Mesothelial cell of epicardium (in vitro differentiated cells): Measurements from ENCODE around the gene CFAP221. TPM values are rescaled to one million over a fixed set of nuclear protein-coding genes. Genes with fewer than 3 reads are reported as not detected.

Source experiments
- DNase-seq, 2 experiments: peaks; one replicate each; pipeline ENCODE4 v3.0.0; 2021; ENCODE audit warnings: low spot score in 2 of 2; ENCODE audit not compliant: unreplicated experiment in 2 of 2
- H3K27ac Mint-ChIP-seq: 2 replicates; pipeline ENCODE4 v1.8.0; 2021; ENCODE audit warnings: mixed read lengths
- H3K27me3 Mint-ChIP-seq: 2 replicates; pipeline ENCODE4 v1.8.0; 2021; ENCODE audit warnings: low read depth, mixed read lengths
- H3K36me3 Mint-ChIP-seq: 2 replicates; pipeline ENCODE4 v1.8.0; 2021; ENCODE audit warnings: mixed read lengths
- H3K4me1 Mint-ChIP-seq: 2 replicates; pipeline ENCODE4 v1.8.0; 2021; ENCODE audit warnings: mixed read lengths
- H3K4me3 Mint-ChIP-seq: 2 replicates; pipeline ENCODE4 v1.8.0; 2021; ENCODE audit warnings: mild to moderate bottlenecking, moderate library complexity, mixed read lengths
- H3K9me3 Mint-ChIP-seq: 2 replicates; pipeline ENCODE4 v1.8.0; 2021; ENCODE audit warnings: mixed read lengths
- total RNA-seq: library from RNA; stranded (reverse); gene quantifications from 3 replicates; pipeline ENCODE4 v1.2.1, GENCODE V29; 2021
- TF ChIP-seq, protein P1 (sequence below): fragments of 200-600 bp; sonication (generic); IDR thresholded peaks from one replicate; pipeline ENCODE4 v1.5.0; 2021; ENCODE audit warnings: antibody characterized with exemption; ENCODE audit not compliant: unreplicated experiment

CFAP221 gene
- total RNA-seq = 3.5 to 4.6 TPM (median 4.5 TPM) in 3 replicates

DNA sequence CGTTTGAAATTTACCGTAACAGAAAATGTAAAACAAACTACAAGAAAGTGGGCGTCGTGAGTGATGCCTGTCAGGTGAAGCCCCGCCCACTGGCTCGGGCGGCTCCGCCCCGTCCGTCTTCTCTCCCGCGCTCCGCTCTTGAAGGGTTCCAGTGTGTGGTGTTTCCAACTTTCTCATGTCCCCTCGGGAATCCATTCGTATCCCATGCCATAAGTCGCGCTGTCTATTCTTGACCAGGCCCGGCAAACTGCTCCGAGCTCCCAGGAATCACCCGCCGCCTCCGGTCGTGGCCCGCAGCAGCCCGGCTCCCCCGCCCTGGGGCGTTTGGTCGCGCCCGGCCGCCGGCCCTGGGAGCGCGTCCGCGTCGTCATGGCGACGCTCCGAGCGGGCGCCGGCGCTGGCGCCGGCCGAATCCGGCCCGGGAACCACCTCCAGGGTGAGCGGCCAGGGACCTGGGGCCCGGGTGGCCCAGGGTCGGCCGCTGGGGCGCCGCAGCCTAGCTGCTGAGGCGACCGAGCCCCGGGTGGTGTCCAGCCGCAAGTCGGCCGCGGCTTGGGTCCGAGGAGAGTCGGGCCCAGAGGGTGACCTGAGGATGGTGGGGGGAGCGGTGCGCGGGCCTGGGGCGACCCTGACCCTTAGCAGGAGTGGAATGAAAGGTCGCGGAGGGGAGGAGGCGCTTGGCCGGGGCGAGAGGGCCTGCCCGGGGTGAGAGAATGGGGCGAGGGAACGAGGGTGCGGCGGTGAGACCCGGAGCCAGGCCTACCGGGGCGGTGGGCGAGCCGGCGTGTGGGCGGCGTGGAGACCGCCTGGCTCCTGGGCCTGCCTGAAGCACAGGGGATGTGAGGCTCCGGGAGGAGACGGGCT lies at the start of gene CFAP221:
Gene CFAP221 (plus strand): TSS at position 375 of the 864 bp plus-strand sequence. CDS start 1,683 bp downstream, outside the sequence.
- H3K27me3 Mint-ChIP-seq = no peaks in the 10 kb centered on the region
- TF ChIP-seq, protein P1, sequence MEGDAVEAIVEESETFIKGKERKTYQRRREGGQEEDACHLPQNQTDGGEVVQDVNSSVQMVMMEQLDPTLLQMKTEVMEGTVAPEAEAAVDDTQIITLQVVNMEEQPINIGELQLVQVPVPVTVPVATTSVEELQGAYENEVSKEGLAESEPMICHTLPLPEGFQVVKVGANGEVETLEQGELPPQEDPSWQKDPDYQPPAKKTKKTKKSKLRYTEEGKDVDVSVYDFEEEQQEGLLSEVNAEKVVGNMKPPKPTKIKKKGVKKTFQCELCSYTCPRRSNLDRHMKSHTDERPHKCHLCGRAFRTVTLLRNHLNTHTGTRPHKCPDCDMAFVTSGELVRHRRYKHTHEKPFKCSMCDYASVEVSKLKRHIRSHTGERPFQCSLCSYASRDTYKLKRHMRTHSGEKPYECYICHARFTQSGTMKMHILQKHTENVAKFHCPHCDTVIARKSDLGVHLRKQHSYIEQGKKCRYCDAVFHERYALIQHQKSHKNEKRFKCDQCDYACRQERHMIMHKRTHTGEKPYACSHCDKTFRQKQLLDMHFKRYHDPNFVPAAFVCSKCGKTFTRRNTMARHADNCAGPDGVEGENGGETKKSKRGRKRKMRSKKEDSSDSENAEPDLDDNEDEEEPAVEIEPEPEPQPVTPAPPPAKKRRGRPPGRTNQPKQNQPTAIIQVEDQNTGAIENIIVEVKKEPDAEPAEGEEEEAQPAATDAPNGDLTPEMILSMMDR = no peak
- H3K4me3 Mint-ChIP-seq = peak within 1 kb of the TSS; percentile 82
- peak; percentile 66 to 82 for DNase-seq
- H3K4me1 Mint-ChIP-seq = peaks cover 30% of the 10 kb centered on the region
- peak within 1 kb of the TSS; percentile 73 for H3K27ac Mint-ChIP-seq
- peaks cover 7% of the 10 kb centered on the region for H3K9me3 Mint-ChIP-seq
- no peaks in the 10 kb centered on the region for H3K36me3 Mint-ChIP-seq

DNA sequence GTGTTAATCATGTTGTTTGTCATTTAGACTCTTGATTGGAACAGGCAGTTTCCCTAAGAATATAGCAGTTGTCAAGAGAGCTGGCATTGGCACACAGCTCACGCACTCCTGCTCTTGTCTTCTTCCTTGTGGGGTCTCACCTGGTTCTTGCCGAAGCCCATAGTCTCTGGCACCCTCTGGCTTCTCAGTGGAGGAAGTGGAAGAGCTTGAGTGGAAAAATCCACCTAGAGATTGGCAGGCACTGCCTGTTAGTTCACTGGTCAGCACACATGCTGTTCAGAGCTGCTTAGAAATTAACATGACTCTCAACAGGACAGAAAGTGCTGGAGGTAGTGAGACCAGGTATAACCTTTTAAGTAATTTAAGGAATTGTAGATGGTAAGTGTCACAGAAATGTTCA lies 48.3 kb upstream of the CFAP221 start:
- H3K9me3 Mint-ChIP-seq = peaks cover 35% of the 10 kb centered on the region
- peaks cover 1% of the 10 kb centered on the region for H3K36me3 Mint-ChIP-seq
- no peak for DNase-seq
- peaks cover 16% of the 10 kb centered on the region for H3K4me1 Mint-ChIP-seq
- no peak overlapping the region for H3K4me3 Mint-ChIP-seq
- H3K27ac Mint-ChIP-seq = no peak overlapping the region
- H3K27me3 Mint-ChIP-seq = peaks cover 11% of the 10 kb centered on the region
- TF ChIP-seq, protein P1 = no peak

DNA sequence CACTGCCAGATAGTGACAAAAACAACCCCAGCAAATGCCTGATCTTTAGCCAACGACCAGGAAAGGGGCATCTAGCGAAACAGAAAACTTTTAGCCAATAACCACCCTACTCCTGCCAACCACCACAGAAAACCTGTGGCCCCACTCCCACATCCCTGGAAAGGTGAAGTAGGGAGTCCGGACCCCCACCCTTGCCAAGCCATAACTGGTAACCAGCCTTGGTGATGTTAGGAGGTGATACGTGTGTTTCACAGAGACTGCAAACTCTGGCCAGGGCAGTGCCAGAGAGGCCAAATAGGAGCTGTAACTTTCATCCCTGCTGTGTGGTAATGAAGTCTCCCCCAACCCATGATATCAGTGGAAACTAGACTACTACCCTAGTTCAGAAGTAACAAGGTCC lies 47.6 kb upstream of the CFAP221 start:
- TF ChIP-seq, protein P1 = no peak
- DNase-seq = peak in 1 of 2 experiments; percentile 13
- H3K27me3 Mint-ChIP-seq = peaks cover 11% of the 10 kb centered on the region
- H3K36me3 Mint-ChIP-seq = peaks cover 4% of the 10 kb centered on the region
- H3K4me1 Mint-ChIP-seq = peaks cover 12% of the 10 kb centered on the region
- H3K4me3 Mint-ChIP-seq = no peak overlapping the region
- H3K27ac Mint-ChIP-seq = no peak overlapping the region
- peaks cover 41% of the 10 kb centered on the region for H3K9me3 Mint-ChIP-seq

DNA sequence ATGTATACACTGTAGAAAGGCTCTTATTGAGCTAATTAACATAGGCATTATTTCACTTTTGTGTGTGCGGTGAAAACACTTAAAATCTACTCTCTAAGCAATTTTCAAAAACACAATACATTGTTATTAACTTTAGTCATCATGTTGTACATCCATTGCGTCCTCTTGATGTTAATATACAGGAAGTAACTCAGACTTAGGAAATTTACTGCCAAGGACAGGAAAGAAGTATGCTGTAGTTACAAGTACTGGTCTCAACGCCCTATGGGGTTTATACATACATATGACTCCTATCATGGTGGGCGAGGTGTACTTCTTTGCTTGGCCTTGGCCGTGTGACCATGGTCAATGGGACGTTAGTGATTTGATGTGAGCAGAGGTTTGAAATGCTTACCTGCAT lies 35.5 kb upstream of the CFAP221 start:
- H3K27me3 Mint-ChIP-seq = peaks cover 17% of the 10 kb centered on the region
- peaks cover 9% of the 10 kb centered on the region for H3K9me3 Mint-ChIP-seq
- no peak overlapping the region for H3K27ac Mint-ChIP-seq
- H3K4me3 Mint-ChIP-seq = no peak overlapping the region
- H3K4me1 Mint-ChIP-seq = no peaks in the 10 kb centered on the region
- TF ChIP-seq, protein P1 = no peak
- no peak for DNase-seq
- no peaks in the 10 kb centered on the region for H3K36me3 Mint-ChIP-seq

DNA sequence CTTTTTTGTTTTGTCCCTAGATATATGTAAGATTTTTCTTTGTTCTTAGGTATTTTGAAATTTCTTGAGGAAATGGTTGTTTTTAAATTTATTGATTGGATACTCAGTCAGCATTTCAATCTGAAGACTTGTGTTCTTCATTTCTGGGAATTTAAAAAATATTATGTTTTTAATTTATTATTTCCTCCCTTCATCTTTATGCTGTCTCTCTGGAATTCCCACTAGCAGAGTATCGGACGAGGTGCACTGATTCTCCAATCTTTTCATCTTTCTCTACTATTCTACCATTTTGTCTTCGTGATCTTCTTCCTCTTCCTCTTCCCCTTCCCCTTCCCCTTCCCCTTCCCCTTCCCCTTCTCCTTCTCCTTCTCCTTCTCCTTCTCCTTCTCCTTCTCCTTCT lies 32.3 kb upstream of the CFAP221 start:
- H3K9me3 Mint-ChIP-seq = peaks cover 4% of the 10 kb centered on the region
- H3K4me1 Mint-ChIP-seq = no peaks in the 10 kb centered on the region
- H3K27me3 Mint-ChIP-seq = peaks cover 28% of the 10 kb centered on the region
- H3K4me3 Mint-ChIP-seq = no peak overlapping the region
- TF ChIP-seq, protein P1 = no peak
- H3K27ac Mint-ChIP-seq = no peak overlapping the region
- no peaks in the 10 kb centered on the region for H3K36me3 Mint-ChIP-seq
- DNase-seq = no peak
